GM19467 (cell line): ENCODE data around the gene SP3.

ENCODE experiments used
- ATAC-seq: cut with Tn5 transposase; IDR thresholded peaks from one replicate; pipeline ENCODE4 v1.9.1; 2021; ENCODE audit warnings: mild to moderate bottlenecking, moderate library complexity; ENCODE audit not compliant: unreplicated experiment

The SP3 gene

GRCh38 chr2:173965372-173966025 is at the start of gene SP3:
Gene SP3 (minus strand): TSS chr2:173965373. CDS start chr2:173965171, 202 bp downstream.
- ATAC-seq, result peak; percentile 75

- no peak for ATAC-seq
Observed at GRCh38 chr2:174014699-174015070, 49.5 kb upstream of the SP3 start.

GRCh38 chr2:174014011-174014698 is 49.0 kb upstream of the SP3 start:
- ATAC-seq, result no peak

GRCh38 chr2:174013315-174013751 is 48.2 kb upstream of the SP3 start:
- no peak for ATAC-seq

GRCh38 chr2:174012347-174013314 is 47.5 kb upstream of the SP3 start:
- ATAC-seq, result no peak

- no peak for ATAC-seq
Observed at GRCh38 chr2:174011796-174012195, 46.6 kb upstream of the SP3 start.

GRCh38 chr2:174011173-174011572 is 46.0 kb upstream of the SP3 start:
- no peak for ATAC-seq

GRCh38 chr2:174009488-174010223 is 44.5 kb upstream of the SP3 start:
- no peak for ATAC-seq

GRCh38 chr2:174008720-174009119 is 43.5 kb upstream of the SP3 start:
- no peak for ATAC-seq

- ATAC-seq, result no peak
Observed at GRCh38 chr2:174007010-174007409, 41.8 kb upstream of the SP3 start.

- ATAC-seq, result no peak
Observed at GRCh38 chr2:174005801-174006419, 40.7 kb upstream of the SP3 start.

- ATAC-seq, result no peak
Observed at GRCh38 chr2:174004905-174005605, 39.9 kb upstream of the SP3 start.

GRCh38 chr2:174003720-174004695 is 38.8 kb upstream of the SP3 start:
- ATAC-seq, result no peak

GRCh38 chr2:174002679-174003078 is 37.5 kb upstream of the SP3 start:
- no peak for ATAC-seq

GRCh38 chr2:174001107-174001506 is 35.9 kb upstream of the SP3 start:
- no peak for ATAC-seq

- ATAC-seq, result no peak
Observed at GRCh38 chr2:173999724-174000123, 34.6 kb upstream of the SP3 start.

GRCh38 chr2:173999272-173999671 is 34.1 kb upstream of the SP3 start:
- no peak for ATAC-seq

- no peak for ATAC-seq
Observed at GRCh38 chr2:173998386-173998785, 33.2 kb upstream of the SP3 start.

GRCh38 chr2:173997753-173998152 is 32.6 kb upstream of the SP3 start:
- no peak for ATAC-seq
